HG02852 (cell line): ENCODE results near the gene ARHGAP10.
A peak's percentile ranks its signal among the peaks of the same experiment; 100 is the strongest.
"Not testable (repeated sequence)": the region's sequence is repeated elsewhere in the genome, so short reads cannot be mapped to it uniquely, and the experiment has no call there.

Experiments used
- ATAC-seq: cut with Tn5 transposase; IDR thresholded peaks from one replicate; pipeline ENCODE4 v1.9.1; 2021; ENCODE audit warnings: mild to moderate bottlenecking, moderate library complexity; ENCODE audit not compliant: unreplicated experiment

The ARHGAP10 gene

GRCh38 chr4:147975933-147976928 lies 244.3 kb downstream of the ARHGAP10 start:
- no peak for ATAC-seq

DNA sequence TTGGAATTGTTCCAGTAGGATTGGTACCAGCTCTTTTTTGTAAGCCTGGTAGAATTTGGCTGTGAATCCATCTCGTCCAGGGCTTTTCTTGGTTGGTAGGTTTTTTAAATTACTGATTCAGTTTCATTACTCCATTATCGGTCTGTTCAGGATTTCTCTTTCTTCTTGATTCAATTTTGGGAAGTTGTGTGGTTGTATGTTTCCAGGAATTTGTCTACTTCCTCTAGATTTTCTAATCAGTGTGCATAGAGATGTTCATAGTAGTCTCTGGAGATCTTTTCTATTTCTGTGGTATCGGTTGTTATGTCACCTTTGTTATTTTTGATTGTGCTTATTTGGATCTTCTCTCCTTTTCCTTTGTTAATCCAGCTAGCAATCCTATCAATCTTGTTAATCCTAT lies 248.7 kb downstream of the ARHGAP10 start:
- ATAC-seq, result no peak

GRCh38 chr4:147981305-147981704 lies 249.4 kb downstream of the ARHGAP10 start:
- ATAC-seq, result peak; percentile 93

- ATAC-seq, result no peak
Measured at GRCh38 chr4:147984065-147984777, 252.3 kb downstream of the ARHGAP10 start.

DNA sequence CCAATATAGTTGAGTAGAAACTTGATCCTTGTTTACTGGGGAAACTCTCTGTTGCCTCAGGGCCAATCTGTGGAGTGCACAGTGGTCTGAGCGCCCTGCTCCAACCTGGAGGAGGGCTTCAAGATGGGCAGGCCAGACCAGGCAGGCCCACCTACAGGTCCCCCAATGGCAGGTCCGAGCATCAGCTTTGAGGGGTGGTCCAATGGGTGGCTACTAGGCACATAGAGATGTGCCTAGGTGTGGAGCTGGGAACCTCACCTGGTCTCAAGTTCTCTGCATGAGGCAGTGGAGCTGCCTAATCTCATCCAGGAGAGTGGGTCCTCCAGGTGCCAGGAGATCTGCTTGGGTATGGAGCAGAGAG lies 252.9 kb downstream of the ARHGAP10 start:
- ATAC-seq, result no peak

DNA sequence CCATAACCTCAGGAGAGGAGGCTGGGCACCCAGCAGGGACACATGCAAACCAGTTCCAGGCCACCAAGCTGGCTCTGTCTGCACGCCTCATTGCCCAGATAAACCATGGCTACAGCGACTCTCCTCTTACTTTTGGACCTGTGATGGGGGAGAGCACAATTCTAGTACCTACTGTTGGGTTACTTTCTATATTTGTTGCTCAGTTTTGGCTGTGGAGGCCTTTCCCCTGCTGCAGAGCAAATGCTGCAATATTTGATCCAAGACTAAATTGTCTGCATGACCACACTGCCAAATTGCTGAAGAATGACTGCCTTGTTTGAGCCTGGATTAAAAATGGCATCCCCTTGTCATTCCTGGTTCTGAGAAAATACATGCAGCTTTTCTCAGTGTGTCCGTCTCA lies 253.5 kb downstream of the ARHGAP10 start:
- ATAC-seq, result no peak

GRCh38 chr4:147987252-147987651 lies 255.4 kb downstream of the ARHGAP10 start:
- ATAC-seq, result peak; percentile 60

DNA sequence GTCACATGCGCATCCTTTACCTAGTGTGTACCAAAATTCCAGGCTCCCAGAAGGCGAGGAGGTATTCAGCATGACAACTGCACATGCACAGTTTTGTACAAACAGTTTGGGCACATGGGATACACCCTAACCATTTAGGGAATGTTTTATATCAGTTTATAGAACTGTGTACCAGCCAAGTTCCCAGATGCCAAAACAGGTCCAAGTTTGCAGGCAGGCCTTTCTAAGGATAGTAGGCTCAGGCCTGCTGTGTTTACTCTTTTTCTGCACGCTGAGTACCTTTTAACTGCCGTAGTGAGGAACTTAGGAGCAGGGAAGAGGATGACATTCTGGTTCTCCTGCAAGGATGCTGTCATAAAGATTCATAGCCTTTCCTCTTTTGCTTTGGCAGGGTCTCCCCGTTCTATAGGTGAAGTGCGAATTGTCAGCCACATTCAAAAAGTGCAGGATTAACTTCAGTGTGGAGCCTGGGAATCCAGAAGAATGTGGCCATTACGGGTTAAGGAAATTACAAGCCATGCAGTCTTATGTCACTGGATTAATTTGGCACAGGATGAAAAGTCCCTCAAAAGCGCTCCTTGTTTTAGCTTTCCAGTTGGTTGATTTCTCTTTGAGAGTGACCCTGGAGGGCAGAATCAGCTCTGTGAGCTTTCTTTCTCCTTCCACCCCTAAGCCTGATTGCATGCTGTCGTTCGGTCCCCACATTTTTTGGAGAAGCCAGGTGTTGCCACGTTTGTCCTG lies 259.8 kb downstream of the ARHGAP10 start:
- ATAC-seq, result no peak

DNA sequence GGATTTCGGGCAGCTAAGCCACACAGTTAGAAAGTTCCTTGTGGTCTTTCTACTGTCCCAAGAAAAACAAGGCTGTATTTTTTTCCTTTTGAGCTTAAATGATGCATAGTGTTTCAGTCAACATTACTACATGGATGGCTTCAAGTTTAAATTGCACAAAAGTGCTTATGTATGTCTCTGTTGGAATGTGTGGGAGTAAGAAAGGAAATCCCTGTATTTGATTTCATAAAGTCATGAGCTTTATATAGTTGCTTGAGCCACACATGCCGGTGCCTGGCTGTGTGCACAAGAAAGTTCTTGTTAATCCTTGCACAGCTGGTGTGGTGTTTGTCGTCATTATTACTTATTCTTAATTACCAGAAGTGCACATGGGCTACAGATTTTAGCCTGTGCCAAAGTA lies 262.2 kb downstream of the ARHGAP10 start:
- no peak for ATAC-seq

DNA sequence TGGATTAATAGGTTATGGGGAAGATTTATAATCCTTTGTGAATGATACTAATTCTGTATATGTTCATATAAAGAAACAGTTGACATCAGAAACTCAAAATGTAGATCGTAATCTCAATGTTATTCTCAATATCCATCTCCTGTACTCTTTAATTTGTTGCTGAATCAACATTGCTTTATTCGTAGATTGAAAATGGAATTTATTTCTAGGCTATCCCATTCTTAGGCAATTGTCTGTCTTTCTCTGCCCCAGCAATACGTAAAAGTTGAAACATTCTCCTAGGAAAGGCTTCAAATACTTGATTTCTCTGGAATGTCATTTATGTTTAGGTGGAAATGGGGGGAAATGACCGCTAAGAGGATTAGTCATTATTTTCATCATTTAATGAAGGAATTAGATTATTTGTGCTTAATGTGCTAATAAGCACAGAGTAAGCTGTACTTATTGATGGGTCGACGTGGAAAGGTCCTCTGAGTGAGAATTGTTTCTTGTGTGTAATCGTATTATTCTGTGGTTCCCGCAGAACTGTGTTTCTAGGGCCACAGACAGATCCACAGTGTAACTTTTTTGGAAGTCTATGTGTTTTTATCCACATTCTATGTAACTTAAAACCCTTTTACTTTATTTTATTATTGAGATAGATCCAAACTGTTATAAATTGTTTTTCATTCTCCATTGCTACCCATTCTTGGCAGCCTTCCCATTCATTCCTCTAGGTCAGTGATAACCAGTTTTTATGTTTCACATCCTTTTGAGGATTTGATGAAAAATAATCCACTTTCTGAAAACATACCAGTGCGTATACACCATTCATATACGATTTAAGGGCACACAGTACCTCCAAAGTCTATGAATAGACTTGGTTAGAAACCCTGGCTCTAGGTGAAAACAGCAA lies 262.9 kb downstream of the ARHGAP10 start:
- ATAC-seq, result no peak

DNA sequence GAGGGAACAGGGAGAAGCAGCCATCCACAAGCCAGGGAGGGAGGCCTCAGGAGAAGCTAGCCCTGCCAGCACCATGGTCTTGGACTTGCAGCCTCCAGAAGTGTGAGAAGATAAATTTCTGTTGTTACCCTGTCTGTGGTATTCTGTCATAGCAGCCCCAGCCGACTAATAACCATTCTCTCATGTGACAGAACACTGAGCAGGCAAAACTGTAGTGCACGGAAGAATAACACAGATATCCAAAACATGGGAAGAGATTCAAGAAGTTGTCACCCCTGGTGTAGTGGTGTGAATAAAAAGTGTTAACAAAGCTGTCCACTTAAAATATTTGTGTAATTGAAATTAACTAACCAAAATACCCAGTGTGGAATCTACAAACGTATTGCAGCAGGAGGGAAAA lies 265.0 kb downstream of the ARHGAP10 start:
- no peak for ATAC-seq

- ATAC-seq, result not testable (repeated sequence)
Measured at GRCh38 chr4:148000038-148000437, 268.1 kb downstream of the ARHGAP10 start.

GRCh38 chr4:148004228-148004857 lies 272.5 kb downstream of the ARHGAP10 start:
- no peak for ATAC-seq

DNA sequence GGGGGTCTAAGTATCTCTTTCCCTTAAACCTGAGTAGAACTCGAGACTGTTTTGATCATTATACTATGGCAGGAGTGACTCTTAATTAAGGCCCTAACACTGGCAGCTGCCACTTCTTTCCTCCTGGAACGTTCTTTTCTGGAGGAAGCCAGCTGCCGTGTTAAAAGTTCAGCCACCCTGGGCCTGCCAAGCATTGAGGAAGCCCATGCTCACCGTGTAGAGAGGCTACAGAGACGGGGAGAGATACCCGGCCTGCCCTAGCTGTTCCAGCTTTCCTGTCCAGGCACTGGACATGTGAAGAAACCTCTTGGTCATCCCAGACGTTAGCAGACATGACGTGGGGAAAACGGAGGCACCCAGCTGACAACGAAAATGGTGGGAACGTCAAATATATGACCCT lies 274.1 kb downstream of the ARHGAP10 start:
- no peak for ATAC-seq

DNA sequence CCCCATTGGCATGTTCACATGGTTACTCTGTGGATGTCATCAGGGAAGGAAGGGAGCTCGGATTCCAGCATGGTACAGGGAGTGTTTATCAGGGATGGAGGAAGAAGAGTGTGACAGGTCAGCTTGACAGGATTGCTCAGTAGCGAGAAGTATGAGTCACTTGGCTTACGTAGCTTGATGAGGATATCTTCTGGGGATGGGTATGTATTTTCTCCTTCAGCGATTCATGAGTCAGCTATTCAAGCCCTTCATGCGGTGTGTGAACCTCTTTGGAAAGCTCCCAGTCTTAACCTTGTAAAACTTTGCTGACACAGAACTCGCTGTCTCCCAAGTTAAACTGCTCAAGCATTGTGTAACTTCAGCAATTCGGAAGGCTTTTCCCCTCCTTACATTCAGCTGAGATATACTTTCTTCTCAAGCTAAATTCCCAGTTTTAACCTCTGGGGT lies 275.4 kb downstream of the ARHGAP10 start:
- ATAC-seq, result no peak

DNA sequence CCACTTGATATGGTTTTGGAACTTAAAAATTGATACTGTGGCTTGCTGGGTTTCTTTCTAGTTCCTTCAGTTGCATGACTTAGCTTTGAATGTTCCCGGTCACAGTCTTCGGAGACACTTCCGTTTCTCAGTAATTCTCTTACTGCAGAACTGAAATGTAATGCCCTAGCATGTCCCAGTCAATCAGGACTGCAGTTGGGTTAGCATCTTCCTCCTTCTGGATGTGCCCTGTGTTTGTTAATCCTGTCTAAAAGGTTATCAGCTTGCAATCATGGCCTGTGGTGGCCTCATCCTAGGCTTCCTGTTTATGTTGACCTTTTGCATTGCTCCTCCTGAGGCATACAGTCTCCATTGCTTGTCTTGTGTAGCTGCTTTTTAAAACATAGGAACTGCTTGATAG lies 275.9 kb downstream of the ARHGAP10 start:
- no peak for ATAC-seq

GRCh38 chr4:148015058-148015457 lies 283.2 kb downstream of the ARHGAP10 start:
- ATAC-seq, result no peak

GRCh38 chr4:148015468-148015867 lies 283.6 kb downstream of the ARHGAP10 start:
- no peak for ATAC-seq

- no peak for ATAC-seq
Measured at GRCh38 chr4:148016063-148016637, 284.3 kb downstream of the ARHGAP10 start.
